ENCODE measurements around the gene SLC48A1. TPM values are rescaled to one million over a fixed set of nuclear protein-coding genes. Genes with fewer than 3 reads are reported as not detected.

The SLC48A1 gene
- total and polyA plus RNA-seq, 2 donors (not counting 3 experiments of a cell fraction or from before 2014, with no cell fraction given): 17.3 to 20.3 TPM

DNA sequence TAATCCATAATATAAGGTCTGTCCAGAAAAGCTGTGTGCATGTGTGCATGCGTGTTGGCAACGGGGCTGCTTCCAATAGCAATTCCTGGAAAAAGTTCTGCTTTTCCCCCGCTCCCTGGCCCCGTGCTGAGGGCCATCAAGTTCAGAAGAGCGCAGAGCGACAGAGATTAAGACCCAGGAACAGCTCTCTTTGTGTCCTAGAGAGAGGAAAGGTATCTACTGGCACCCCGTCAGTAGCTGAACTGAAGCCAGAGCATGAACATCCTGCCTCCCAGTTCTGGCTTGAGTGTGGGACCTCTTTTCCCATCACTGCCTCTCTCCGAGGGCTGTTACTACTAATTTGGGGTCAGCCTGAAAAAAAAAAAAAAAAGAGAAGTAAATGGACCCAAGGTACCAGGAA, 31.1 kb downstream of the SLC48A1 start:
- Histone ChIP-seq H4K20me1 (replicated peaks; ENCODE audit: control insufficient read depth, extremely low read depth, insufficient read depth, low read length) (peaks cover 6% of the 10 kb centered on the region), H3K9me1 (replicated peaks; ENCODE audit: control insufficient read depth, extremely low read depth, insufficient read depth, low read length) (no peaks in the 10 kb centered on the region), H3K79me2 (ENCODE audit: control insufficient read depth, insufficient read depth, low read length) (peaks cover 100% of the 10 kb centered on the region), H3K36me3 (ENCODE audit: control insufficient read depth in 2 of 2, extremely low read depth in 1 of 2, insufficient read depth in 2 of 2, low read length in 2 of 2) (peaks cover 11 to 16% of the 10 kb centered on the region in 2 experiments), H3K9ac (replicated peaks; ENCODE audit: extremely low read depth, insufficient read depth, low read length) (no peak overlapping the region), H3K9me3 (replicated peaks; ENCODE audit: control insufficient read depth, insufficient read depth, low read length) (no peaks in the 10 kb centered on the region), H2AFZ (ENCODE audit: low read depth, low read length) (no peak overlapping the region), H3K4me1 (ENCODE audit: control insufficient read depth, extremely low read depth, insufficient read depth, low read length) (peaks cover 82% of the 10 kb centered on the region), H3K27ac (ENCODE audit: insufficient read depth, low read depth, low read length) (no peak overlapping the region), H3K27me3 (ENCODE audit: control insufficient read depth in 2 of 2, insufficient read depth in 2 of 2, low read length in 2 of 2) (no peaks in the 10 kb centered on the region), H3K4me3 (replicated peaks in 1 of 3; ENCODE audit: insufficient read depth in 1 of 3, low read depth in 1 of 3, low read length in 3 of 3) (no peak overlapping the region), H3K4me2 (ENCODE audit: insufficient read depth, low read length) (no peak overlapping the region)
- dilution Hi-C loops (cut with MboI; ENCODE audit: extremely low pct_ligation_motif_present, low sequenced_read_pairs) (no loop called here), intact Hi-C loops (cut with micrococcal nuclease) (no loop called here)
- FAIRE-seq (no peak), DNase-seq (ENCODE audit: low read depth, low spot score) (no peak)
- POLR2A ChIA-PET: interaction anchor here (0.6 kb wide), 1 partner anchor 9 kb away, joined by 3 read pairs; no protein-coding TSS in a partner anchor
- CTCF ChIA-PET: interaction anchor here (1.0 to 12.5 kb wide), 4 partner anchors 13 to 145 kb away, joined by 3 to 229 read pairs (median 7); no protein-coding TSS in a partner anchor
- no TSS peak for BruUV-seq (replicated peaks)
- TF ChIP-seq EZH2 (IDR thresholded peaks at IDR 0.05; ENCODE audit: borderline replicate concordance, low read depth, low read length, severe bottlenecking) (no peak), FOS (IDR thresholded peaks at IDR 0.05; ENCODE audit: borderline replicate concordance, insufficient read depth, low read length) (no peak), POLR2AphosphoS5 (IDR thresholded peaks at IDR 0.05; ENCODE audit: insufficient read depth, low read depth, low read length) (no peak), MYC (IDR thresholded peaks at IDR 0.05; ENCODE audit: low read depth, low read length) (no peak), POLR2A (IDR thresholded peaks at IDR 0.05; ENCODE audit: low read depth, low read length) (no peak), JUN (IDR thresholded peaks at IDR 0.05; ENCODE audit: borderline replicate concordance, insufficient read depth, insufficient read length, low read depth) (no peak), GATA2 (IDR thresholded peaks at IDR 0.05; ENCODE audit: insufficient read depth, insufficient read length, low read depth, low read length) (no peak)
- TF ChIP-seq, protein P1, sequence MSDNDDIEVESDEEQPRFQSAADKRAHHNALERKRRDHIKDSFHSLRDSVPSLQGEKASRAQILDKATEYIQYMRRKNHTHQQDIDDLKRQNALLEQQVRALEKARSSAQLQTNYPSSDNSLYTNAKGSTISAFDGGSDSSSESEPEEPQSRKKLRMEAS (IDR thresholded peaks at IDR 0.05; ENCODE audit: insufficient read depth, insufficient read length): no peak
- TF ChIP-seq, protein P2, sequence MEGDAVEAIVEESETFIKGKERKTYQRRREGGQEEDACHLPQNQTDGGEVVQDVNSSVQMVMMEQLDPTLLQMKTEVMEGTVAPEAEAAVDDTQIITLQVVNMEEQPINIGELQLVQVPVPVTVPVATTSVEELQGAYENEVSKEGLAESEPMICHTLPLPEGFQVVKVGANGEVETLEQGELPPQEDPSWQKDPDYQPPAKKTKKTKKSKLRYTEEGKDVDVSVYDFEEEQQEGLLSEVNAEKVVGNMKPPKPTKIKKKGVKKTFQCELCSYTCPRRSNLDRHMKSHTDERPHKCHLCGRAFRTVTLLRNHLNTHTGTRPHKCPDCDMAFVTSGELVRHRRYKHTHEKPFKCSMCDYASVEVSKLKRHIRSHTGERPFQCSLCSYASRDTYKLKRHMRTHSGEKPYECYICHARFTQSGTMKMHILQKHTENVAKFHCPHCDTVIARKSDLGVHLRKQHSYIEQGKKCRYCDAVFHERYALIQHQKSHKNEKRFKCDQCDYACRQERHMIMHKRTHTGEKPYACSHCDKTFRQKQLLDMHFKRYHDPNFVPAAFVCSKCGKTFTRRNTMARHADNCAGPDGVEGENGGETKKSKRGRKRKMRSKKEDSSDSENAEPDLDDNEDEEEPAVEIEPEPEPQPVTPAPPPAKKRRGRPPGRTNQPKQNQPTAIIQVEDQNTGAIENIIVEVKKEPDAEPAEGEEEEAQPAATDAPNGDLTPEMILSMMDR (IDR thresholded peaks at IDR 0.05; ENCODE audit: extremely low read depth in 1 of 2, insufficient read depth in 1 of 2, low read depth in 1 of 2, low read length in 2 of 2): no peak

Data from endothelial cell of umbilical vein (primary cell).